HL-60 (cell line): ENCODE data around the gene RTP2.

Experiments used
- DNase-seq, 2 experiments: peaks; one replicate each; pipeline ENCODE4 v3.0.0-alpha.2; 2010 to 2020; ENCODE audit warnings: low read depth in 1 of 2, low spot score in 1 of 2
- H3K27ac ChIP-seq: fragments of 250-450 bp; sonication (Bioruptor Pico); replicated peaks from 2 replicates; pipeline ENCODE4 v1.5.1; 2020; ENCODE audit warnings: mild to moderate bottlenecking, moderate library complexity
- H3K27me3 ChIP-seq: fragments of 250-450 bp; sonication (Bioruptor Pico); 2 replicates; pipeline ENCODE4 v1.5.1; 2021; ENCODE audit warnings: mild to moderate bottlenecking, moderate library complexity; ENCODE audit not compliant: insufficient read depth, poor library complexity, severe bottlenecking
- H3K4me3 ChIP-seq: replicated peaks from 2 replicates; pipeline ENCODE4 v1.5.1; 2011; ENCODE audit warnings: mild to moderate bottlenecking, control low read depth, low read length; ENCODE audit not compliant: insufficient read depth
- GABPA ChIP-seq: IDR thresholded peaks from 2 replicates; pipeline ENCODE4 v1.6.1; 2012; ENCODE audit warnings: low read depth
- POLR2AphosphoS5 ChIP-seq: IDR thresholded peaks from 2 replicates; pipeline ENCODE4 v1.6.1; 2012; ENCODE audit warnings: low read depth
- SPI1 ChIP-seq: IDR thresholded peaks from 2 replicates; pipeline ENCODE4 v1.6.1; 2012; ENCODE audit warnings: low read depth, mild to moderate bottlenecking, borderline replicate concordance
- TF ChIP-seq, protein P1 (sequence below): IDR thresholded peaks from 2 replicates; pipeline ENCODE4 v1.6.1; 2012; ENCODE audit warnings: low read depth; ENCODE audit not compliant: insufficient replicate concordance
- TF ChIP-seq, protein P2 (sequence below): IDR thresholded peaks from one replicate; pipeline ENCODE4 v1.5.1; 2011; ENCODE audit warnings: low read length, control low read depth, inconsistent platforms; ENCODE audit not compliant: insufficient read depth

The RTP2 gene

DNA sequence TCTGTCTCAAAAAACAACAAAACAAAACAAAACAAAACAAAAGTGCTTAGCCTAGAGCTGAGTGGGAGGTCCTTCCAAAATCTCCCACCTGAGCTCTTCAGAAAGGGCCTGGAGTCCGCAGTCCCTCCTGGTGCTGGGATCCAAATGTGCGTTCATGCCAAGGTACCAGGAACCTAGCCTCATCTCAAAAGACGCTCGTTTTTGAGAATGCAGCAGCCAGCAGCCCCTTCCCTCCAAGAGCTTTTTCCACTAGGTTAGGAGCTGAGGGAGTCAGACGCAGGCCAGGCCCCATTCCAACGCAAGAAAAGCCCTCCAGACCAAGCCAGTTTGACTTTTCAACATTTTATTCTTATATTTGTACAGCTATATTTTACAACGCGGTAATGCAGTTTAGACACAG is 18.7 kb upstream of the RTP2 start:
- no peak for DNase-seq
- no peak overlapping the region for H3K27ac ChIP-seq
- no peaks in the 10 kb centered on the region for H3K27me3 ChIP-seq
- no peak for TF ChIP-seq POLR2AphosphoS5
- TF ChIP-seq SPI1, result no peak
- TF ChIP-seq, protein P1, sequence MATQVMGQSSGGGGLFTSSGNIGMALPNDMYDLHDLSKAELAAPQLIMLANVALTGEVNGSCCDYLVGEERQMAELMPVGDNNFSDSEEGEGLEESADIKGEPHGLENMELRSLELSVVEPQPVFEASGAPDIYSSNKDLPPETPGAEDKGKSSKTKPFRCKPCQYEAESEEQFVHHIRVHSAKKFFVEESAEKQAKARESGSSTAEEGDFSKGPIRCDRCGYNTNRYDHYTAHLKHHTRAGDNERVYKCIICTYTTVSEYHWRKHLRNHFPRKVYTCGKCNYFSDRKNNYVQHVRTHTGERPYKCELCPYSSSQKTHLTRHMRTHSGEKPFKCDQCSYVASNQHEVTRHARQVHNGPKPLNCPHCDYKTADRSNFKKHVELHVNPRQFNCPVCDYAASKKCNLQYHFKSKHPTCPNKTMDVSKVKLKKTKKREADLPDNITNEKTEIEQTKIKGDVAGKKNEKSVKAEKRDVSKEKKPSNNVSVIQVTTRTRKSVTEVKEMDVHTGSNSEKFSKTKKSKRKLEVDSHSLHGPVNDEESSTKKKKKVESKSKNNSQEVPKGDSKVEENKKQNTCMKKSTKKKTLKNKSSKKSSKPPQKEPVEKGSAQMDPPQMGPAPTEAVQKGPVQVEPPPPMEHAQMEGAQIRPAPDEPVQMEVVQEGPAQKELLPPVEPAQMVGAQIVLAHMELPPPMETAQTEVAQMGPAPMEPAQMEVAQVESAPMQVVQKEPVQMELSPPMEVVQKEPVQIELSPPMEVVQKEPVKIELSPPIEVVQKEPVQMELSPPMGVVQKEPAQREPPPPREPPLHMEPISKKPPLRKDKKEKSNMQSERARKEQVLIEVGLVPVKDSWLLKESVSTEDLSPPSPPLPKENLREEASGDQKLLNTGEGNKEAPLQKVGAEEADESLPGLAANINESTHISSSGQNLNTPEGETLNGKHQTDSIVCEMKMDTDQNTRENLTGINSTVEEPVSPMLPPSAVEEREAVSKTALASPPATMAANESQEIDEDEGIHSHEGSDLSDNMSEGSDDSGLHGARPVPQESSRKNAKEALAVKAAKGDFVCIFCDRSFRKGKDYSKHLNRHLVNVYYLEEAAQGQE, result no peak
- no peak for TF ChIP-seq GABPA
- TF ChIP-seq, protein P2, sequence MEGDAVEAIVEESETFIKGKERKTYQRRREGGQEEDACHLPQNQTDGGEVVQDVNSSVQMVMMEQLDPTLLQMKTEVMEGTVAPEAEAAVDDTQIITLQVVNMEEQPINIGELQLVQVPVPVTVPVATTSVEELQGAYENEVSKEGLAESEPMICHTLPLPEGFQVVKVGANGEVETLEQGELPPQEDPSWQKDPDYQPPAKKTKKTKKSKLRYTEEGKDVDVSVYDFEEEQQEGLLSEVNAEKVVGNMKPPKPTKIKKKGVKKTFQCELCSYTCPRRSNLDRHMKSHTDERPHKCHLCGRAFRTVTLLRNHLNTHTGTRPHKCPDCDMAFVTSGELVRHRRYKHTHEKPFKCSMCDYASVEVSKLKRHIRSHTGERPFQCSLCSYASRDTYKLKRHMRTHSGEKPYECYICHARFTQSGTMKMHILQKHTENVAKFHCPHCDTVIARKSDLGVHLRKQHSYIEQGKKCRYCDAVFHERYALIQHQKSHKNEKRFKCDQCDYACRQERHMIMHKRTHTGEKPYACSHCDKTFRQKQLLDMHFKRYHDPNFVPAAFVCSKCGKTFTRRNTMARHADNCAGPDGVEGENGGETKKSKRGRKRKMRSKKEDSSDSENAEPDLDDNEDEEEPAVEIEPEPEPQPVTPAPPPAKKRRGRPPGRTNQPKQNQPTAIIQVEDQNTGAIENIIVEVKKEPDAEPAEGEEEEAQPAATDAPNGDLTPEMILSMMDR, result no peak
- H3K4me3 ChIP-seq, result no peak overlapping the region

DNA sequence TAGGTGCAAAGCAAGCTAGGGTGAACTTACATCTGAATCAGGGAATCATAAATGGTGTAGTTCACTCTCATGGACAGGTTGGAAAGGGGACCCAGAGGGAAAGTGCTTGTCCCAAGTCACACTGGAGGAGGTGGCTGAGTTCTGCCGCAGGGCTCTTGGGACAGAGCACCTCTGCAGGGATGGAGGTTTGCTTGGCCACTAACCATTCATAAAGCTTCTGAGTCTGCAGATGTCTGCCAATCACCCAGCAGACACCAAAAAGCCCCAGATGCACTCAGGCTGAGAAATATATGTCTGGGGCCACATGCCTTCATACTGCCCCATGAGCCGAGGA is 17.9 kb upstream of the RTP2 start:
- Histone ChIP-seq H3K27ac (no peak overlapping the region), H3K27me3 (no peaks in the 10 kb centered on the region), H3K4me3 (no peak overlapping the region)
- DNase-seq, result no peak
- no peak for TF ChIP-seq POLR2AphosphoS5
- no peak for TF ChIP-seq SPI1
- TF ChIP-seq GABPA, result no peak
- TF ChIP-seq, protein P1, result no peak
- TF ChIP-seq, protein P2, result no peak

DNA sequence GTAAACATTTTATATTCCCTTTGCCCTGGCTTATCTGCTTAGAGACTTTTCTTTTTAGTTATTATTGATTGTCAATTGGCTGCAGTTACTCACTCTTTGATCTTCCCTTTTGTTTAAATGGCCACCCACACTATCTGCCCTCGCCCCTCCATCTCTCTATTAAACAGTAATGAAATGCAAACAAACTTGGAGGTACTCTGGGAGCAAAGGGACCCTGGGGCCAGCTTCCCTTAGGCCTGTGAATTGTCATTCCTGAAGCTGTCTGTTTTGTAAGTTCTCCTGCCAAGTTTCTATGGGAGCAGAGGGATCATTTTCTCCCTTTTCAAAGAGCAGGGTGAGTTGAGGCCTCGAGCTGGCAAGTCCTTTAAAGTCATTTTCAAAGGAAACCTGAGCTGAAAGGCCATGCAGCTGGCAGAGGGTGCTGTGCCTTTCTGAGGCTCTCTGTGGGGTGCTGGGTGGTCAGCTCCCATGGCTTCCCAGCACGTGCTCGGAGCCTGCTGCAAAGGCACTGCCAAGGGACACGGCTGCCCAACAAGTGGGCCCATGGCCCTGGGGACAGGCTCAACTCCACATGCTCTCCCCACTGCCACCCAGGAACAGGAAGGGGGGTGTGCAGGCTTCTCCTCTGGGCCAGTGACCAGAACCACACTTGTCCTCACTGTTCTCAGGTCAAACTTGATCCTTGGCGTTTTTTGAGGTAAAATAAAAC is 17.4 kb upstream of the RTP2 start:
- TF ChIP-seq, protein P2, result no peak
- TF ChIP-seq SPI1 (no peak), GABPA (no peak)
- TF ChIP-seq, protein P1, result no peak
- no peaks in the 10 kb centered on the region for H3K27me3 ChIP-seq
- no peak overlapping the region for H3K4me3 ChIP-seq
- no peak overlapping the region for H3K27ac ChIP-seq
- DNase-seq, result no peak
